Fibroblast of lung (primary cell): ENCODE data around the gene SELPLG. TPM values are rescaled to one million over a fixed set of nuclear protein-coding genes. Genes with fewer than 3 reads are reported as not detected.

Experiments used
- DNase-seq, 2 donors: peaks; one replicate each; pipeline versions ENCODE4 v3.0.0 to v3.0.0-alpha.2; 2010; ENCODE audit warnings: low read depth in 2 of 2
- H2AFZ ChIP-seq: 2 replicates; pipeline ENCODE4 v1.5.1; 2012; ENCODE audit warnings: low read length, control low read depth, inconsistent platforms
- H3K27ac ChIP-seq: 2 replicates; pipeline ENCODE4 v1.5.1; 2011; ENCODE audit warnings: low read length, control low read depth; ENCODE audit not compliant: insufficient read depth
- H3K27me3 ChIP-seq: 2 replicates; pipeline ENCODE4 v1.5.1; 2011; ENCODE audit warnings: mild to moderate bottlenecking, low read length; ENCODE audit not compliant: control insufficient read depth, insufficient read depth
- H3K36me3 ChIP-seq: 2 replicates; pipeline ENCODE4 v1.5.1; 2011; ENCODE audit warnings: low read length; ENCODE audit not compliant: control insufficient read depth, insufficient read depth
- H3K4me1 ChIP-seq: 2 replicates; pipeline ENCODE4 v1.5.1; 2011; ENCODE audit warnings: low read length; ENCODE audit not compliant: control insufficient read depth, insufficient read depth; ENCODE audit errors: extremely low read depth
- H3K4me2 ChIP-seq: 2 replicates; pipeline ENCODE4 v1.5.1; 2011; ENCODE audit warnings: low read length, control low read depth; ENCODE audit not compliant: insufficient read depth; ENCODE audit errors: extremely low read depth
- H3K4me3 ChIP-seq, 4 experiments: fragments of 200-600 bp in 1 of 4; sonication (generic) in 1 of 4; replicated peaks in 1 of 4; 2 replicates each; pipeline ENCODE4 v1.5.1; 2011 to 2016; ENCODE audit warnings: low read length in 4 of 4, low read depth in 3 of 4, mild to moderate bottlenecking in 3 of 4, control low read depth in 2 of 4, inconsistent platforms in 1 of 4, mixed read lengths in 1 of 4; ENCODE audit not compliant: insufficient read depth in 1 of 4; ENCODE audit errors: control extremely low read depth in 1 of 4
- H3K79me2 ChIP-seq: 2 replicates; pipeline ENCODE4 v1.5.1; 2012; ENCODE audit warnings: mild to moderate bottlenecking, low read length, inconsistent platforms; ENCODE audit not compliant: control insufficient read depth, insufficient read depth
- H3K9ac ChIP-seq: 2 replicates; pipeline ENCODE4 v1.5.1; 2011; ENCODE audit warnings: mild to moderate bottlenecking, low read length, control low read depth; ENCODE audit not compliant: insufficient read depth
- H3K9me3 ChIP-seq: 2 replicates; pipeline ENCODE4 v1.5.1; 2012; ENCODE audit warnings: low read depth, low read length; ENCODE audit not compliant: control insufficient read depth, insufficient read depth
- H4K20me1 ChIP-seq: 2 replicates; pipeline ENCODE4 v1.5.1; 2011; ENCODE audit warnings: low read length; ENCODE audit not compliant: control insufficient read depth, insufficient read depth; ENCODE audit errors: extremely low read depth
- EZH2 ChIP-seq: IDR thresholded peaks from 2 replicates; pipeline ENCODE4 v1.5.1; 2012; ENCODE audit warnings: low read length, control low read depth, mild to moderate bottlenecking; ENCODE audit errors: missing control alignments
- polyA plus RNA-seq, 2 donors: library from polyadenylated mRNA; depleted of rRNA in 1 of 2; stranded (reverse) in 1 of 2; unstranded in 1 of 2; fragments of >200 nt; gene quantifications; 2 replicates each; pipeline ENCODE4 v1.2.1, GENCODE V29; 2011 to 2012; ENCODE audit warnings: missing spikeins in 1 of 2
- total RNA-seq: library from RNA; depleted of rRNA; stranded (reverse); fragments of >200 nt; gene quantifications from 2 replicates; pipeline ENCODE4 v1.2.1, GENCODE V29; 2014
- TF ChIP-seq, protein P1 (sequence below), 2 donors: IDR thresholded peaks in 1 of 2; conservative IDR thresholded peaks in 1 of 2; 1 replicate in 1 of 2; 2 replicates in 1 of 2; pipeline ENCODE4 v1.5.1; 2011 to 2012; ENCODE audit warnings: low read length in 2 of 2, control low read depth in 1 of 2, inconsistent platforms in 1 of 2, low read depth in 1 of 2, mild to moderate bottlenecking in 1 of 2

The SELPLG gene
- total and polyA plus RNA-seq, 2 donors (not counting 1 experiment from before 2014, with no cell fraction given), result 1.5 to 3.0 TPM

DNA sequence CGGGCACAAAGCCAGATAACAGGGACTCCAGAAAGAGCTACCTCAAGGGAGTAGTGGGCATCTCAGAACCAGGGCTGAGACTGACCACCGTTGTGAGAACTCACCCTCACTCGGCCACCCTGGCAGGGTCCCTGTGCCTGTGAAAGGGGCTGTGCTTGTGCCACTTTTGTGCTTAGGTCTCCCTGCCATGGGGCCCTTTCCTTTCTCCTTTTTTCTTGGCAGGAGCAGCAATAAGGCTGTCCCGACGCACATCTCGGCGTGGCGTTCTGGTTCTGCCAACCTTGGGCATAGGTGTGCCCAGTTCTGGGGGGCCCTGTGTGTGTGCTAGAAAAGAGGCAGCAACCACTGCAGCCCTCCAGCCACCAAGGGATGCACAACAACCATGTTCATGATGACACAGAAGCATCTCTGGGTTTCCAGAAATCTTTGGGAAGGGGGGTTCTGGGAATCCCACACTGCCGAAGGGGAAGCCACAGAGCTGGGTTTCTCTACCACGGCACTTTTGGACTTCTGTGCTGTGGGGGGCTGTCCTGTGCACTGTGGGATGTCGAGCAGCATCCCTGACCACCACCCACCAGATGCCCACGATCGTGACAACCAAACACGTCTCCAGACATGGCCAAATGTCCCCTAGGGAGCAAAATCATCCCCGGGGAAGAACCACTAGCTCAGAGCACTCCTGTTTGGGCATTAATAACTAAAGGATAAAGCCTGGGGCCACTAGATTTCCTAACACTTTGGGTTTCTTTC is 22.7 kb downstream of the SELPLG start:
- H2AFZ ChIP-seq, result no peak overlapping the region
- H3K27ac ChIP-seq, result no peak overlapping the region
- peaks cover 30% of the 10 kb centered on the region for H3K4me1 ChIP-seq
- no peaks in the 10 kb centered on the region for H4K20me1 ChIP-seq
- DNase-seq, result no peak
- H3K36me3 ChIP-seq, result no peaks in the 10 kb centered on the region
- H3K4me3 ChIP-seq, result no peak overlapping the region
- H3K79me2 ChIP-seq, result no peaks in the 10 kb centered on the region
- no peaks in the 10 kb centered on the region for H3K27me3 ChIP-seq
- no peak for TF ChIP-seq EZH2
- TF ChIP-seq, protein P1, sequence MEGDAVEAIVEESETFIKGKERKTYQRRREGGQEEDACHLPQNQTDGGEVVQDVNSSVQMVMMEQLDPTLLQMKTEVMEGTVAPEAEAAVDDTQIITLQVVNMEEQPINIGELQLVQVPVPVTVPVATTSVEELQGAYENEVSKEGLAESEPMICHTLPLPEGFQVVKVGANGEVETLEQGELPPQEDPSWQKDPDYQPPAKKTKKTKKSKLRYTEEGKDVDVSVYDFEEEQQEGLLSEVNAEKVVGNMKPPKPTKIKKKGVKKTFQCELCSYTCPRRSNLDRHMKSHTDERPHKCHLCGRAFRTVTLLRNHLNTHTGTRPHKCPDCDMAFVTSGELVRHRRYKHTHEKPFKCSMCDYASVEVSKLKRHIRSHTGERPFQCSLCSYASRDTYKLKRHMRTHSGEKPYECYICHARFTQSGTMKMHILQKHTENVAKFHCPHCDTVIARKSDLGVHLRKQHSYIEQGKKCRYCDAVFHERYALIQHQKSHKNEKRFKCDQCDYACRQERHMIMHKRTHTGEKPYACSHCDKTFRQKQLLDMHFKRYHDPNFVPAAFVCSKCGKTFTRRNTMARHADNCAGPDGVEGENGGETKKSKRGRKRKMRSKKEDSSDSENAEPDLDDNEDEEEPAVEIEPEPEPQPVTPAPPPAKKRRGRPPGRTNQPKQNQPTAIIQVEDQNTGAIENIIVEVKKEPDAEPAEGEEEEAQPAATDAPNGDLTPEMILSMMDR (conservative IDR thresholded peaks at IDR 0.05 in 1 of 2, IDR thresholded peaks at IDR 0.05 in 1 of 2; ENCODE audit: low read depth in 1 of 2, low read length in 2 of 2), result no peak
- no peak overlapping the region for H3K4me2 ChIP-seq
- H3K9ac ChIP-seq, result no peak overlapping the region
- no peaks in the 10 kb centered on the region for H3K9me3 ChIP-seq

DNA sequence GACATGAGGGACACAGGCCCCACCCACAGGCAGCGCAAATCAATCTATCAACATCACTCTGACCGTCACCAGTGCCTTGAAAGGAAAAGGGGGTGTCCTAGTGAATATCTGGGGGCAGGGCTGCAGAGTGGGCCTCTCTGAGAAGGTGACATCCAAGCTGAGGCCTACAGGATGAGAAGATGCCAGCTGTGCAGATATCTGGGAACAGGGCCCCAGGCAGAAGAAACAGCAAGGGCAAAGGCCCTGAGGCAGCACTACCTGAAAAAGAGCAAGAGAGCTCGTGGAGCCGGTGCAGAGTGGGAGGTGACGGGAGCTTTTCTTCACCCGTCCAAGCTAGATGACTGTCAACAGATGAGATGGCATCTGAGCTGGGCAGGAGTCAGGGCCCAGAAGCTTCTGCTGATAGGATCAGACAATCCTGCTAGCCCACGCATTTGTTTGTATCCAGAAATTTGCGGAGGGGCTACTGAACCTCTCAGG is 23.3 kb downstream of the SELPLG start:
- Histone ChIP-seq H3K4me1 (peaks cover 36% of the 10 kb centered on the region), H3K79me2 (no peaks in the 10 kb centered on the region), H3K9me3 (no peaks in the 10 kb centered on the region), H4K20me1 (no peaks in the 10 kb centered on the region), H3K4me2 (no peak overlapping the region), H3K9ac (no peak overlapping the region), H2AFZ (no peak overlapping the region), H3K27me3 (no peaks in the 10 kb centered on the region), H3K4me3 (no peak overlapping the region), H3K36me3 (no peaks in the 10 kb centered on the region), H3K27ac (peak overlapping the region; percentile 69)
- DNase-seq, result no peak
- no peak for TF ChIP-seq EZH2
- TF ChIP-seq, protein P1 (conservative IDR thresholded peaks at IDR 0.05 in 1 of 2, IDR thresholded peaks at IDR 0.05 in 1 of 2; ENCODE audit: low read depth in 1 of 2, low read length in 2 of 2), result no peak

DNA sequence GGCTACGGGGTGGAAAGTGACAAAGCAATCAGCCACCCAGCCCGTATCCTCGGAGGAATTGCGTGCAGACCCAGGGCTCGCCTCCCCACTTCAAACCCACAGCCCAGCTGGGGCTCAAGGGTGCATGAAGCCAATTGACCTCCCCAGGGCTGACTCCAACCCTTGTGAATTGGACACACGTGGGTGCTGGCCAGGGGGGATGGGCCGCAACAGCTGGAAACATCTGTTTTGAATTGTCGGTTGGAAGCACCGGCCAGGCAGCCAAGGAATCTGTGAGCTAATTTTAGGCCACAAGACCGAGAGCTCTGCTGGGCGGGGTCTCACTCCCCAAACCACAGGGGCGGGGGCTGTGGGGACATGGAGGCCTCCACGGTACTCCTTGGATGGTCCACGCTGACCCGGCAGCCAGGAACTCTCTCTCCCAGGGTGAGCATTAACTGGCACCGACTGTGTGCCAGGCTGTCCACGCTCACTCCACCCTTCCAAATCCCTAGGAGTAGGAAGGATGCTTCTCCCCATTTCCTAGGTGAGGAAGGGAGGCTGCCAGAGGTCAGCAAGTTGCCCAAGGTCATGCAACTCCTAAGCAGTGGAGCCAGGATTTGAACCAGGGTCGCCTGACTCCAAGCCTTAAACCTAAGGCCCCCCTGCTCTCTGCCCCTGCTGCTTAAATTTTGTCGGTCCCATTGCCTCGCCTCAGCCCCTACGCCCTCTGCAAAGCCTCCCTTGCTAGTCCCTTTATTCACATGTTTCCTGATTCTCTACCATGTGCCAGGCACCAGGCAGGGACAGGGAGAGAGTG is 24.0 kb downstream of the SELPLG start:
- Histone ChIP-seq H4K20me1 (no peaks in the 10 kb centered on the region), H3K4me2 (peak overlapping the region; percentile 60), H3K9ac (no peak overlapping the region), H3K79me2 (no peaks in the 10 kb centered on the region), H2AFZ (no peak overlapping the region), H3K4me1 (peaks cover 36% of the 10 kb centered on the region), H3K36me3 (no peaks in the 10 kb centered on the region), H3K27me3 (no peaks in the 10 kb centered on the region), H3K27ac (peak overlapping the region; percentile 69), H3K4me3 (no peak overlapping the region), H3K9me3 (no peaks in the 10 kb centered on the region)
- TF ChIP-seq, protein P1 (conservative IDR thresholded peaks at IDR 0.05 in 1 of 2, IDR thresholded peaks at IDR 0.05 in 1 of 2; ENCODE audit: low read depth in 1 of 2, low read length in 2 of 2), result no peak
- TF ChIP-seq EZH2, result no peak
- peak; percentile 88 to 97 for DNase-seq
